ENCODE data around the gene OR10H2.
"Not testable (repeated sequence)": the region's sequence is repeated elsewhere in the genome, so short reads cannot be mapped to it uniquely, and the experiment has no call there.

The OR10H2 gene

DNA sequence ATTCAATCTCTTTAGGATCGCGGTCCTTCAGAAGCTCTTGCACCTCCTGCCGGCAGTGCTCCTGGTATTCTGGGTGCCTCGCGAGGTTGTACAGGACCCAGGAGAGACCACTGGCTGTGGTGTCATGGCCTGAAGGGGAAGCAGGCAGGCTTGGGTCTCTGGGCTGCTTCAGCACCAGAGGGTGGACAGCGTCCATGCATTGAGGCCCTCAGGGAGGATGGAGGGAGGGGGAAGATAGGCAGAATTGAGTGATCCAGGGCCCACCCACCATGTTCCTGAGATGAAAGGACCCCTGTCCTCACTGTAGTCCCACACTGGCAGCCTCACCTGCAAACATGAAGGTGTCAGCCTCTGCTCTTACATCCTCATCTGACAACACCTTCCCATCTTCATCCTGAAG lies 41.8 kb downstream of the OR10H2 start:
- no peak for DNase-seq (ENCODE audit: low spot score)

DNA sequence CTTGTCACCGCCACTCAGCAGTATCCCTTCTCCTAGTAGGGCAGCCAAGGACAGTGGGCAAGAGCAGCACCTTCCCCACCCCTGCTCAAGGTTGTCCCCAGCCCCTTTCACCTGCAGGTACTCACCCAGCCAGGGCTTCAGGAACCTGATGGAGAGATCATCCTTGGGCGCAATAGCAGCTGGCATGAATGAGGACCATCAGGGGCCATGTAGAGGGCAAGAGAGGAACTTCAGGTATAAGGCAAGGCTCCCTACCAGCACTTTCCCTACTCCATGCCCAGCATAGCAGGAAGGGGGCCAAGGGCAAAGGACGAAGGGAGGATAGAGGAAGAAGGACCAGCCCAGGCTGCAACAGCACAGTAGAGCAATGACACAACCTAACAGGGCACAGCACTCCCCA lies 46.3 kb downstream of the OR10H2 start:
- not testable (repeated sequence) for DNase-seq (ENCODE audit: low spot score)

DNA sequence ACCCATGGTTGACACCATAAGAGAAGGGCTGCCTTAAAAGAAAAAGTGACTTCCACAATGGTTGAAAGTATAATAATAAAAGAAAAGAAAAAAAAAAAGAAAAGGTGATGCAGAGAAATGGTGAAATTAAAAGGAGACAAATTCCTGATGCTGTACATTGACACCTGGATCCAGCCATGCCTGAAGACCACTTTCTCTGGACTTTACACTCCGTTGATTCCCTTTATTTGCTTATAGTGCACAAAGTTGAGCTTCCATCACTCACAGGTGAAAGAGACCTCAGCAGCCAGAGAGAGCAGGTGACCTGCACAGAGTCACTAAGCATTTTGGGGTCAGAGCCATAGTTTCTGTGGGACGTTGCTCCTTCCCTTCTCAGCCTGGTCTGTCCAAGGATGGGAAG lies 47.4 kb downstream of the OR10H2 start:
- DNase-seq (ENCODE audit: low spot score) = no peak

DNA sequence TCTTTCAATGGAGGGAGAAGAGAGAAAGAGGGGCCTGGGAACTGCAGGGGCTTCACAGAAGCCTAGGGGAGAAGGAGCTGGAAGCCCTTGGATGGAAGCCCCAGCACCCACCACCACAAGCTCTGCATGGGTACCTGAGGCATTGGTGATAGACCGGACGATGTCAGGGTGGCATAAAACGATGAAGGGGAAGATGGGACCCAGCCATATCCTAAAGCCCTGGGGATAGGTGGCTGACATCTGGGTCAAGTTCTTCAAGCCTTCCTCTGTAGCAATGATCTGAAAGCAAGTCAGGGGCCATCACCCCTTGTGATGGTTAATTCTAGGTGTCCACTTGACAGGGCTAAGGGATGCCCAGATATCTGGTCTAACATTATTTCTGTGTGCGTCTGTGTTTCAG lies 48.4 kb downstream of the OR10H2 start:
- DNase-seq (ENCODE audit: low spot score) = no peak

DNA sequence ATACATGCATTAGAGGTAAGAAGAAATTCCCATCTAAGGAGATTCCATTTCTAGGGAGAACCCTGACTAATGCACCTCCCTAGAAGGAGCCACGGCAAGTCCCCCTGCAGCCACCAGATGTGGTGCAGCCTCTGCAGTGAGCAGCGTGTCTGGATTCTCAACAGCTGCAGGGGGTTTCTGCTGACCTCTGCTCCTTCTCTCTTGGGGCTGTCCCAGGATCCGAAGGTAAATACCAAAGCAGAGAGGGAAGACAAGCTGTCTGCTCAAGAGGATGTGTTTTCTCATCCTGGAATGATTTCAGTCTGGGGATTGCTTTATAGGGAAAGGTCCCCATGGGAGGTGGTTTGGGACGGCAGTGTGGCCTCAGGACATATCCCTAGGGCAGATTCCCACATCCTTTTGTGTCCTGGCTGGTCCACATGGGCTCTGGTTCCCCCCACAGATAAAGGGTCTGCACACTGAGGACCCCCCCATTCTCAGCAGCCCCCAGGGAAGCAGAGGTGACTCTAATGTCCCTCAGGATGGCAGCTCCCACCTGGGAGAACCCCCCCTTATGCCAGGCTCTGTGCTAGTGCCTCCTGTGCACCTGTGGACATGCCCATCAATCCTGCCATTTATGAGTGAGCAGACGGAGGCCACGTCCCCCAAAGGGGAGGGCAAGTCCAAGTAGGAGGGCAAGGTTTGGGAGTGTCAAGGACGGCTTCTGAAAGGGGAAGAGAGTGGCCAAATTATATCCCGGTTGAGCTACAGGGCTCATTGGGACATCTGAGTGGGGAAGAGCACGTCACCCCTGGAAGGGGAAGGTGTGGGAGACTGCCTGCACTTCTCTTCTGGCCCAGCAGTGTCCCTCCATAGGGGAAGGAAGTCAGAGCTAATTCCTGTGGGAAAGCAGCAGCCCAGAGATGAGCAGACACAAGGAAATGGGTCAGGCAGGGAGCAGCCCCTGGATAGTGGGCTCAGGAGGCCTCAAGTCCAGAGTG lies 49.5 kb downstream of the OR10H2 start:
- no peak for DNase-seq (ENCODE audit: low spot score)
